ENCODE measurements around the gene HTR3D. TPM values are rescaled to one million over a fixed set of nuclear protein-coding genes. Genes with fewer than 3 reads are reported as not detected.

The HTR3D gene
- polyA plus RNA-seq, 1 donor (not counting 4 experiments of a cell fraction or from before 2014, with no cell fraction given), result not detected

DNA sequence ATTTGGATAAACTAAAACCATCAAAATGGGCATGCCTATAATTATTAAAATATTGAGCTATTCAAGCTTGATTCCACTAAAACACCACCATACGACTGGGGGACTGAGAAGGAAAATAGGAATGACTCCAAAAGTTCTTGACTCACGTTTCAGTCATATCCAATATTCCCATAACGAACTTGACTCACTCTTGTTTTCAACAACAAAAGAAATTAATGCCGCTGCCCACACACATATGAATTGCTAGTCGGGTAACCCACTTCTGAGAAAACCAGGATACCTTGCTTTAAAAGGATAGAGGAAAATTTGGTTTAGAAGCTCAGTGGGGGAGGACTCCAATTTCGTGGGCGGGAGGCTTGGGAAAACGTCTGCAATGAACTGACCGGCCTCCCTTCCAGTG, 26.5 kb downstream of the HTR3D start:
- H3K36me3 ChIP-seq (ENCODE audit: control insufficient read depth in 2 of 2, extremely low read depth in 1 of 2, insufficient read depth in 2 of 2, low read length in 2 of 2), result no peaks in the 10 kb centered on the region
- H3K9me3 ChIP-seq (ENCODE audit: control insufficient read depth, low read depth, low read length), result no peaks in the 10 kb centered on the region
- no peak overlapping the region for H3K4me3 ChIP-seq (ENCODE audit: control insufficient read depth in 2 of 3, extremely low read depth in 1 of 3, insufficient read depth in 2 of 3, low read depth in 1 of 3, low read length in 3 of 3)
- no peaks in the 10 kb centered on the region for H3K9me1 ChIP-seq (ENCODE audit: control insufficient read depth, extremely low read depth, insufficient read depth, low read length)
- no peaks in the 10 kb centered on the region for H3K79me2 ChIP-seq (ENCODE audit: control insufficient read depth, insufficient read depth, low read length)
- DNase-seq (ENCODE audit: low read depth, low spot score), result no peak
- no peak for TF ChIP-seq EZH2 (IDR thresholded peaks at IDR 0.05; ENCODE audit: low read length)
- no peak for TF ChIP-seq CTCF (optimal IDR thresholded peaks at IDR 0.05 in 1 of 3, IDR thresholded peaks at IDR 0.05 in 1 of 3, conservative IDR thresholded peaks at IDR 0.05 in 1 of 3; ENCODE audit: extremely low read depth in 1 of 3, insufficient read depth in 2 of 3, low read length in 3 of 3)
- H3K27ac ChIP-seq (ENCODE audit: control insufficient read depth, insufficient read depth, low read length), result no peak overlapping the region
- no peak overlapping the region for H2AFZ ChIP-seq (ENCODE audit: control insufficient read depth, low read length)
- dilution Hi-C loops (cut with MboI; ENCODE audit: extremely low pct_ligation_motif_present, low sequenced_read_pairs), result no loop called here
- H4K20me1 ChIP-seq (ENCODE audit: control insufficient read depth, extremely low read depth, insufficient read depth, low read length), result no peaks in the 10 kb centered on the region
- peaks cover 4% of the 10 kb centered on the region for H3K27me3 ChIP-seq (ENCODE audit: control insufficient read depth, extremely low read depth, insufficient read depth, low read length)
- H3K4me2 ChIP-seq (ENCODE audit: control insufficient read depth, extremely low read depth, insufficient read depth, low read depth, low read length), result no peak overlapping the region
- FAIRE-seq, result no peak
- H3K9ac ChIP-seq (ENCODE audit: control insufficient read depth, extremely low read depth, insufficient read depth, low read length), result no peak overlapping the region
- no peaks in the 10 kb centered on the region for H3K4me1 ChIP-seq (ENCODE audit: control insufficient read depth, extremely low read depth, insufficient read depth, low read length)

GRCh38 chr3:184059424-184059823, 27.9 kb downstream of the HTR3D start:
- Histone ChIP-seq H3K4me3 (ENCODE audit: control insufficient read depth in 2 of 3, extremely low read depth in 1 of 3, insufficient read depth in 2 of 3, low read depth in 1 of 3, low read length in 3 of 3) (no peak overlapping the region), H2AFZ (ENCODE audit: control insufficient read depth, low read length) (no peak overlapping the region), H3K27ac (ENCODE audit: control insufficient read depth, insufficient read depth, low read length) (no peak overlapping the region), H4K20me1 (ENCODE audit: control insufficient read depth, extremely low read depth, insufficient read depth, low read length) (no peaks in the 10 kb centered on the region), H3K4me1 (ENCODE audit: control insufficient read depth, extremely low read depth, insufficient read depth, low read length) (no peaks in the 10 kb centered on the region), H3K9me1 (ENCODE audit: control insufficient read depth, extremely low read depth, insufficient read depth, low read length) (no peaks in the 10 kb centered on the region), H3K9ac (ENCODE audit: control insufficient read depth, extremely low read depth, insufficient read depth, low read length) (no peak overlapping the region), H3K79me2 (ENCODE audit: control insufficient read depth, insufficient read depth, low read length) (no peaks in the 10 kb centered on the region), H3K27me3 (ENCODE audit: control insufficient read depth, extremely low read depth, insufficient read depth, low read length) (peaks cover 4% of the 10 kb centered on the region), H3K9me3 (ENCODE audit: control insufficient read depth, low read depth, low read length) (no peaks in the 10 kb centered on the region), H3K4me2 (ENCODE audit: control insufficient read depth, extremely low read depth, insufficient read depth, low read depth, low read length) (no peak overlapping the region), H3K36me3 (ENCODE audit: control insufficient read depth in 2 of 2, extremely low read depth in 1 of 2, insufficient read depth in 2 of 2, low read length in 2 of 2) (no peaks in the 10 kb centered on the region)
- FAIRE-seq (no peak), DNase-seq (ENCODE audit: low read depth, low spot score) (no peak)
- dilution Hi-C loops (cut with MboI; ENCODE audit: extremely low pct_ligation_motif_present, low sequenced_read_pairs), result no loop called here
- TF ChIP-seq EZH2 (IDR thresholded peaks at IDR 0.05; ENCODE audit: low read length), result no peak
- no peak for TF ChIP-seq CTCF (optimal IDR thresholded peaks at IDR 0.05 in 1 of 3, IDR thresholded peaks at IDR 0.05 in 1 of 3, conservative IDR thresholded peaks at IDR 0.05 in 1 of 3; ENCODE audit: extremely low read depth in 1 of 3, insufficient read depth in 2 of 3, low read length in 3 of 3)

Measured in keratinocyte (primary cell).